HG03571 (cell line): ENCODE results near the gene ATP8A2.
"Not testable (repeated sequence)": the region's sequence is repeated elsewhere in the genome, so short reads cannot be mapped to it uniquely, and the experiment has no call there.

Experiments used
- ATAC-seq: cut with Tn5 transposase; IDR thresholded peaks from one replicate; pipeline ENCODE4 v1.9.1; 2021; ENCODE audit not compliant: unreplicated experiment

The ATP8A2 gene

DNA sequence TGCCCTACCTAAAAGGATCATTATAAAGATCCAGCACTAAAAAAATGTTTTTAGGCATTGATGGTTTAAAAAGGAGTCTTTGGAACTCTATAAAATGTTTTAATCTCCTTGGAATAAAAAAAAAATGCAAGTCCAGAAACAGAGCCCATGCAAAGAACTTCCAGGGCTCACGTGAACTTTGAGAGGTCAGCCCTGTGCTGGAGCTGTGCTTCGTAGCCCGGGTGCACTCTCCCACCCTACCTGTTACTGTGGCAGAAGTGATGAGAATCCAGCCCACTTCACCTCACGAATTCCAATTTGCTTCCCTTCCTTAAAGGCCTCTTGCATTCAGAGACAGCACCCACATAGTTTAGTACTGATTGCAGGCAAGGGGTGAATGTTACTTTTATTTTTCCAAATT lies 412.3 kb downstream of the ATP8A2 start:
- ATAC-seq: no peak

DNA sequence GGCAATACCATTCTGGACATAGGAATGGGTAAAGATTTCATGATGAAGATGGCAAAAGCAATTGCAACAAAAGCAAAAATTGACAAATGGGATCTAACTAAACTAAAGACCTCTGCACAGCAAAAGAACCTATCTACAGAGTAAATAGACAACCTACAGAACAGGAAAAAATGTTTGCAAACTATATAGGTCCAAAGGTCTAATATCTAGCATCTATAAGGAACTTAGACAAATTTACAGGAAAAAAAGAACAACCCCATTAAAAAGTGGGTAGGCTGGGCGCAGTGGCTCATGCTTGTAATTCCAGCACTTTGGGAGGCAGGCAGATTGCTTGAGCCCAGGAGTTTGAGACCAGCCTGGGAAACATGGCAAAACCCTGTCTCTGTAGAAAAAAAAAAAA lies 418.4 kb downstream of the ATP8A2 start:
- not testable (repeated sequence) for ATAC-seq

DNA sequence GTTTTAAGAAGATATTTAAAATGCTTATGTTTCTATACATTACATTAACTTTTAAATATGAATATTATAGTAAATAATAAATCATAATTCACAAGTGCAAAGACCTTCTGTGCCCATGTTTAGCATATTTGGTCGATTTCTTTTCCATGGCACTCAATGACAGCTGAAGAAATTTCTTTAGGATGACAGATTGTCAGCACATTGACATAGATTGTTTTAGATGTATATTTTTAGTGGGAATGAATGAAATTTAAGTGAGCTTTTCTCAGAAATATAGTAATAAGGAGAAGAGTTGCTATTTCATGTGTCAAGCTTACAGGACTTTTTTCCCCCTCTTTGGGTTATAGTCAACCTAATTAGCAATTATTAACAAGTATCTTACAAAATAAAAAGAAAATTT lies 423.5 kb downstream of the ATP8A2 start:
- ATAC-seq: no peak

DNA sequence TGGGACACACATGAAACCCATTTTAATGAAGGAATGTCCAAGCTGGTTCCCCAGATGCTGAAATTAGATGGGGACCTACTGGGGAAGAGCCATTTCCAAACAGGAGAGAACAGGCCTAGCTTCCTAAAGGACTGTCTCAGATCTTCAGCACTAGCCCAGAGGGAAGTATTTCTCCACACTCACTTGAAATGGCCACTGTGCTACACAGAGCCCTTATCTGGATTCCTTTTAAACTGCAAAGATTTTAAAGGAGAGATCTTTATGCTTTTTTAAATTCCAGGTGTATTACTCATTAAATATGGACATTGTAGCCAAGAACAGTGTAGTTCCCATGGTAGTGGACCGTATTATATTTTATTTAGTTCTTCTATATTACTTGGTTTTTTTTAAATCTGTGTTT lies 424.7 kb downstream of the ATP8A2 start:
- no peak for ATAC-seq

DNA sequence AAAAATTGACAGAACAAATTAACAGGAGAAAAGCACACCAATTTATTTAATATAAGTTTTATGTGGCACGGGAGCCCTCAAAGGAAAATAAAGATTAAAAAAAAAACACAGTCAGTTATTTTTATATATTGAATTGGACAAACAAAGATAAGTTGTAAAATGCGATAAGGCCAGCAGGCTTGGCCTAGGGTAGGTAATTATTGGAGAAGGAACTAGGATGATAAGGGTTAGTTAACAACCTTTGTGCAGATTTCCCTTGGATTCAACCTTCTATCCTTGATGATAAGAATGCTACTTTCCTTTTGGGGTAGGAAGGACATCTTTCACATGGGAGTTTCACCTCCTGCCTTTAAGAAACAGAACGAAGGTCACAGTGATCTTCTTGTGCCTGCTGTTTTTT lies 427.2 kb downstream of the ATP8A2 start:
- ATAC-seq: no peak

DNA sequence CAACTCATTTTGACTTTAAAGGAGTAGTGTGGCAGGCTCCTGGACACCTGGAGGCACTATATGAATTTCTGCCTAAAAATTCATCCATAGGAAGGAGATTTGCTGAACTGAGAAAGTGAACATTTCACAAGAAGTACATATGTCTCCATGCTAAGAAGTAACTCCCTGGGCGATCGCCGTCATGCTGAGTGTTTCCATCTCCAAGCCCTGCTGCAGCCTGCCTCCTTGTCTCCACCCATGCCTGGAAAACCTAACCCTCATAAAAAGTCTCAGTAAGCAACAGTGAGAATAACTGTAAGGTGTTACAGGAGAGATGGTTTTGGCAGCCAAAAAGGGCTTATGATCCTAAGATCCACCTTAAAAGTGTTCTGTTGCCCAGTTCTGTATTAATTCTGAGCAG lies 428.7 kb downstream of the ATP8A2 start:
- ATAC-seq: no peak

DNA sequence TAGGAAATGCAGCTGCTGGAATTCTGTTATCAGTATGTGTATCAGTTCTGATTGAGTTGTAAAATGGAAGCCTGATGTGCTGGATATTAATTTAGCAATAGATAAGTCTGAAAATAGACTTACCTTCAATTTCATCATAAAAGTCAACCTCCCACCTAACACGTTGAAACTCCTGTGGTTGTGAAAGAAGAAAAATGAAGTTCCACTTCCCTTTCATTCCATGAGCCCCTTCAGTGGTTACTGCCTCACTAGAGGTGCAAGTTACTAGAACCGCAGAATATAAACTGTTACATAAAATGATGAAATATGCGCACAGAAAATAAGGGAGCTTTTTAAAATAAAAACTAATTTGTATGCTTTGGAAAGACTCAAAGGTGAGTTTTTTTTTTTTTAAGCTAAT lies 430.8 kb downstream of the ATP8A2 start:
- no peak for ATAC-seq

DNA sequence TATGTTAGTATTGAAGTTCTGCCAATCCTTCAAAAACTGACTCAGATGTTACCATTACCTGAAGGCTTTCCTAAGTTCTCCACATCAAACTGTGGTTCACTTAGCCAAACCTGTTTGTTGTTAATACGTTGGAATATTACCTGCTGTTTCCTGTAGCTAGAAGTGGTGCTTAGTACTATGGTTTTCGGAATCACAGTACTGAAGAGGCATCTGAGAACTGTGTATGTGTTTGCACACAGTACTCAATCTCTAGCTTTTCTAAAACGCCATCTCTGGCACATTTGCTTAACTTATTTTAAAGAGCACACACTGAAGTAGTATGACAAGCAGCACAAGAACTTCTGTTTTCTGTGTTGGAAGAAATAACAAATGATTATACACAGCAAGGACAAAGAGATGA lies 431.9 kb downstream of the ATP8A2 start:
- ATAC-seq: no peak

DNA sequence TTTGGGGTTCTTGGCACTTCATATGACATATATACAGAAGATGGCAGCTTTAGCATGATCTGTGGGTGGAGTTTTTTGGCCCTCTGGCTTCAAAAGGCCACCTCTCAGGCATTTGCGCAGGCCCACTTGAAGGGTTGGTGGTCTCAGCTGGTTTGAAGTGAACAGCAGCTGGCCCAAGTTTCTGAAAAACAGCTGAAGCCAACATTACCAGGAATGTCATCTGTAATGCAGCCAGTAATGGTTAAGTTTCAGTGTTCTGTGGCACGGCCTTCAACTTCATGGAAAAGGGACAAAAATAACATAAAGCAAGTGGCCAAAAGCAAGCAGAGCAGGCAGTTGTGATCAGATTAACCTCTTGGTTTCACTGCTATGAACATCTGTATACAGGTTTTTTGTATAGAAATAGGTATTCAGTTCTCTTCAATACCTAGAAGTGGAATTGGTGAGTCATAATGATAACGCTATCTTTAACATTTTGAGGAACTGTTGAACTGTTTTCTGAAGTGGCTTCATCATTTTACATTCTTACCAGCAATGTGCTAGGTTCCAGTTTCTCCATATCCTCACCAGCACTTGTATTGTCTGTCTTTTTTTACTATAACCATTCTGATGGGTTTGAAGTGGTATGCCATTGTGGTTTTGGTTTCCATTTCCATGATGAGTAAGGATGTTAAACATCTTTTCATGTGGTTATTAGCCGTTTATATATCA lies 434.6 kb downstream of the ATP8A2 start:
- no peak for ATAC-seq

DNA sequence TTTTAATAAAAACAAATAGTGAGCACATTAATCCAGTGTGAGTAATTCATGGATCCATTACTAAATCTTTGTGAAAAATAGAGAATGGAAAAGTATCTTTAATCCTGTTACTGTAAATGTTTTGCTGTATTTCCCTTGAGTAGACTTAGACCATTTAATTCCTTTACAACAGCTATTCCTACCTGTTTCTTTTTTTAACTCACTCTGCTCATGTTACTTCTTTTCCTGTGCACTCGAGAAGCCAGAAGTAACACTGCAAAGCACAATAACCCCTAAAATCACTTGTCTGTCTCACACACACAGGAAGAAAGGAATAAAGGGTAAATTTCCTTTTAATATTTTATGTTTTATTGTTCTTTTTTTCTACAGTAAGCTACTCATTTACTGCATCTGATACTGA lies 435.8 kb downstream of the ATP8A2 start:
- no peak for ATAC-seq

DNA sequence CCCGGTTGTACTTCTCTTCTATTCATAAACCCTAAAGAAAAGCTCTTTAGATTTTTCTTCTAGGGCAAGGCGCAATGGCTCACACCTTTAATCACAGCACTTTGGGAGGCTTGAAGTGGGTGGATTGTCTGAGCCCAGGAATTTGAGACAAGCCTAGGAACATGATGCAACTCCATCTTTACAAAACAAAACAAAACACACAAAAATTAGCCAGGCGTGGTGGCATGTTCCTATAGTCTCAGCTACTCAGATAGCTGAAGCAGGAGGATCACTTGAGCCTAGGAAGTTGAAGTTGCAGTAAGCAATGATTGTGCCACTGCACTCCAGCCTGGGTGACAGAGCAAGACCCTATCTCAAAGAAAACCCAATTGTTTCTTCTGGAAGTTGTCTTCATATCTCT lies 439.7 kb downstream of the ATP8A2 start:
- no peak for ATAC-seq

DNA sequence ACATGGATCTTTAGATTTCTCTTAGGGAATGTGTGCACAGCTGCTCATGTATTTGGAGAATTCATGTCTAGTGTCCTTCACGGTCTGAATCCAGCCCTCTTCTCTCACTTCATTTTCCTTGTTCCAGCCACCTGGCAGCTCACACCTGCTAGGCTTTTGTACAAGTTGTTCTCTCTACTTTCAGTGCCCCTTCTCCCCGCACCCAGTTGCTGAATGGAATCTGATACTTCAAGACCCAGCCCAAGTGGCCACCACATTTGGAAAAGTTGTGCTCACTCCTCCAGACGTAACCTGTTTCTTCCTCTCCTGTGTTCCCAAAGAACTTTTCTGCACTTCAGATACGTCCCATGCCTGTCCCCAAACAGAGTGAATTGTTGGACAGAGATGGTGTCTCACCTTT lies 444.5 kb downstream of the ATP8A2 start:
- ATAC-seq: no peak

DNA sequence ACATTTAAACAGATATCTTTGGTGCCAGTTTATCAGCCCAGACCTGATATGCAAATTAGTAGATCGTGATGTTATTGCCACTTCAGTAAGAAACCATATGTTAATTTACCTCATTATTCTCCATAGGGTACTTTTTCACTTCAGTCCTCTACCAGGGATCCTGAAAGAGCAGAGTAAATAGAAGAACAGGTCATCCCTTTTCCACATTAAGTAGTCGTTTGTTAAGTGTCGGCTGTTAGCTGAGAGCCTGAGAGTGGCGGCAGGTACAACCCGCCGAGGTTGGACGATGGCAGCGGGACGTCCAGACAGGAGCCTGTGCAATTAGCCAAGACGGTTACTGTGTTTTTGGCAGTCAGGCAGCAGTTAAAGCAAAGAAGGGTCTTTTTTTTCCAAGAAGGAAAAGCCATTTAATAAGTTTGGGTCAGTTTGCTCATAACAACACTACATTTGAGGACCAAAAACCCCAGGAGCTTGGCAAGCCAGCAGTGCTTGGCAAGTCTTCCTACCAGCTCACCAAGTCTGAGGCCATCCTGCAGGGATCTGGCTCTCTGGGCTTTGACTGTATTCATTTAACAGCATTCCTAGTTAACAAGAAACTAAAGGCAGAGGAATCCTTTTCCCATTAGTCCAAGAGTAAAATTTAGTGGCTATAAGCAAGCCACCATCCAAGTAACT lies 448.2 kb downstream of the ATP8A2 start:
- no peak for ATAC-seq

DNA sequence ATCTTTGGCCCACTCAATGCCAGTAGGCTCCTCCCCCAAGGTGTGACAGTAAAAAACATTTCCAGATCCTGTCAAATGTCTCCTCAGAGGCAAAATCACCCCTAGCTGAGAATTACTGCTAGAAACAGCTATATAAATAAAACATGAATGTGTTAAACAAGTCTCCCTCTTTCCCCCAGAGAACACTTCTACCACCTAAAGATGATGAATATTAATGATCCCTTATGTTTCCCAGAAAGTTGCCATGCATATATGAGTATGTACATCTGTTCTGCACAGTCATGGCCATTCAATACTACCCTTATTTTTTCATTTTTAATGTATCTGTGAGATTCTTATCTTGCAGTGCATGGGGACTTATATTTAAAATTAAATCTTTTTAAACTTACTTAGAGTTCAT lies 450.0 kb downstream of the ATP8A2 start:
- no peak for ATAC-seq

DNA sequence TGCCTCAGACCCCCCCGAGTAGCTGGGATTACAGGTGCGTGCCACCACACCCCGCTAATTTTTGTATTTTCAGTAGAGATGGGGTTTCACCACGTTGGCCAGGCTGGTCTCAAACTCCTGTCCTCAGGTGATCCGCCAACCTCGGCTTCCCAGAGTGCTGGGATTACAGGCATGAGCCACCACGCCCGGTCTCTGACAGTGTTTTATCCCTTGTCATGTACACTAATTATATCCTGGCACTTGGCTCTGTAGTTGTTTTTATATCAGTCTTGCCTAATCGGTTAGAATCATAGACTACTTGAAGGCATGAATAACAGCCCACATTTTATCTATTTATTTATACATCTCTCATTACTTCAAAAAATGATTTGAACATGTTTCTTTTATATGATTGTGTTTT lies 455.4 kb downstream of the ATP8A2 start:
- not testable (repeated sequence) for ATAC-seq

DNA sequence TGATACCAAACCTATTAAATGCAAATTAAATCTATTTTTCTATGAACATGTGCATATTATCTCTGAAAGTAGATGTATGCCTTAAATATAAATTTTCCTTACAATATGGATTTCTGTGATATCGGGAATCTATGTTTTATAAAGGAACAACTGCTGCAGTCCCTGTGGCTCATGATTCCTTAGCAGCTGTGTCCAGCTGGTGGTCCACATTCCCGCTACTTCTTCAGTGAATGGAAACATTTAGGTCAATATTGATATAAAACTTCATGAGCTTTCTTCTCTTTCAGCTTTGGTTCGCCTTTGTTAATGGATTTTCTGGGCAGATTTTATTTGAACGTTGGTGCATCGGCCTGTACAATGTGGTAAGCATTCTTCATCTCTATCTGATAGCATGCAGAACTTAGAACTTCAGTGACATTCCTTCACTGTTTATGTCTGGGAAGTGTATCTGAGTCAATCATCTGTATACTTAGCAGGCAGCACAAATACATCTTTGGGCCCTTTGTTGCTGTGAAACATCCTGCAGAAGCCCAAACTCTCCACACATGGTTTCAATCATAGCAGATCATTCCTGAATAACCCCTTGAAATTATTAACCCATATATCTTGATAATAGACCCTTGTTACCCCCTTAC lies 456.2 kb downstream of the ATP8A2 start:
- ATAC-seq: no peak

DNA sequence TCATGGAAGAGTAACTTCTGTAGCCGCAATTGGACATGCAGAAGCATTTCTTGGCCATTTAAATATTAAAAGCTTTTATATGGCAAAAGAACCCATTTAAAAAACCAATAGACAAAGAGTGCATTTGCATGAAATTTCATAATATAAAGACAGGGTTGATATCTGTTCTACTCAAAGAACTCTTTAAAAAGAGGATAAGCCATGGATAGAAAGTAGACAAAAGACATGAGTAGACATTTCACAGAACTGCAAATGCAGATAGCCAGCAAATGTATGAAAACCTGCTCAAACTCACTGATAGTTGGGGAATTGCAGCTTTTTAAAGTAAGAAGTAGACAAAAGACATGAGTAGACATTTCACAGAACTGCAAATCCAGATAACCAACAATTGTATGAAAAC lies 462.0 kb downstream of the ATP8A2 start:
- no peak for ATAC-seq

DNA sequence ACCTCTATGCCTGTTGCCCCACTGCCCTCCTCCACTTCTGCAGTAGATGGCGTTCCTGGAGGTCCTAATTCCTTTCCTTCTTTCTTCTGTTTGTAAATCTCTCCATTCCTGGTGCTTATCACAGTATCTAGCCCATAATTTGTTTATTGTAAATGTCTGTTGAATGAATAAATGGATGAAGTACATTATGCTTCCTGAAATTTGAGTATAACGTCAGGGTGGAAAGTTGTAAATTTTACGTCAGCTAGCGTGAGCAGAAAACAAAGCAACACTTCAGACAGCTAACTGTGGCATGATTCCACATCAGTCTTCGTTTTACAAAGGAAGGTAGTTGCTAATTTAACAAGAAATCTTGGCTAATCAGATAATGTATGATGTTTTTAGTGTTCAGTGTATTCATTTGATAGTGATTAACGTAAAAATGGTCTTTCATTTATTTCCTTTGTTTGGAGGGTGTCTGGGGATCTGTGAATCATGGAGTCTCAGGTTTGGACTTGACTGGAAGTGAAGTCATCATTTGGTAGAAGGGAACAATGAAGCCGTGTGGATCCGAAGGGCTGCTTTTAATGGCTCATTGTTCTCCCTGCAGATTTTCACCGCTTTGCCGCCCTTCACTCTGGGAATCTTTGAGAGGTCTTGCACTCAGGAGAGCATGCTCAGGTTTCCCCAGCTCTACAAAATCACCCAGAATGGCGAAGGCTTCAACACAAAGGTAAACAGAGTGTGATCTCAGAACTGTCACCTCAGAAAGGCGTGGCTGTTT lies 465.0 kb downstream of the ATP8A2 start:
- no peak for ATAC-seq

DNA sequence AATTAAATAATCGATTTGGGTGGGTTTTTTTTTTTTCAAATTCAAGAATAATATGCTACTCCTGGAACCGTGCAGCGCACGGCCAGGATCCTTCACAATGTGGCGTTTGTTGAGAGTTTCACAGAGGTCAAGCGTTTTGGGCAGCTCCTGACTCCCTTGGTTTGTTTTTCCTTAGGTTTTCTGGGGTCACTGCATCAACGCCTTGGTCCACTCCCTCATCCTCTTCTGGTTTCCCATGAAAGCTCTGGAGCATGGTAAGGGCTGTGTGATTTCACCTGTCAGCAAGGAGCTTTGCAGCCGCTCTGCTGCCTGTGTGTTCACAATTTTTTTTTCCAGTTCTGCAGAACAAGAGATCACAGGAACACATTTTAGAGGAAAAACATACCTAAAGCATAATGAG lies 467.6 kb downstream of the ATP8A2 start:
- ATAC-seq: no peak

DNA sequence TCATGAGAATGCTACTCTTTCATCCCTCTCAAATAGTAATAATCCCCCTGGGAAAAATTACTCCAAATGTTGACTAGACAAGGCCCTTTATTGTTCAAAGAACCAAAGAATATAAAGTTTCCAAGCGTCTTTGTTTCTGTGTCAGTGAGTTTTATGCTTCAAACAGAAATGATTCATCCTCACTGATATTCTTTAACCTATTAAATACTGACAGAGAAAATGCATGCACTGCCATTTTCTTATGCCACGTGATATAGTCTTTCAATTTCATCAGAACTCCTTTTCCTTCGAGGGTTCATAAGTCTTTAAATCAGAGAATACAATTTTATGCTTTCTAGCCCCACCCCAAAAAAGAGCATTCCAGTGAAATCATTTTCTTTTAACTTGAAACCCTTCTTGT lies 468.5 kb downstream of the ATP8A2 start:
- ATAC-seq: no peak

DNA sequence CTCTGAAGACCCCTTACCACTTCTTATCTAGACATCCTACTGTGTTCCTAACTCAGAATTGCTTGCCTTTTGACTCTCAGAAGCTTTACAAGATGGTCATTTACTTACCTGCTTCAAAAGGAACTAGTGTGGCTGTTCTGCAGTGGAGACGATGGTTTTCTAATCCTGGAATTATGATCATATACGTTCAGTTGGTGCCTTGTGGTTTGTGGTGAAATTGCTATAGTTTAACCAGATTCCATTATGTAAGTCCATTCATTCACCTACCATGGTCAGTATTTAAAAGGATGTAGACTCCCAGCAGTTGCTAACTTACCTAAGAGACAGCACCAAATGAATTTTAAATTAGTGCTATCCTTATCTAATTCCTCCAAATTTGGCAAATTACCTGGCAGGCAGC lies 469.2 kb downstream of the ATP8A2 start:
- no peak for ATAC-seq

DNA sequence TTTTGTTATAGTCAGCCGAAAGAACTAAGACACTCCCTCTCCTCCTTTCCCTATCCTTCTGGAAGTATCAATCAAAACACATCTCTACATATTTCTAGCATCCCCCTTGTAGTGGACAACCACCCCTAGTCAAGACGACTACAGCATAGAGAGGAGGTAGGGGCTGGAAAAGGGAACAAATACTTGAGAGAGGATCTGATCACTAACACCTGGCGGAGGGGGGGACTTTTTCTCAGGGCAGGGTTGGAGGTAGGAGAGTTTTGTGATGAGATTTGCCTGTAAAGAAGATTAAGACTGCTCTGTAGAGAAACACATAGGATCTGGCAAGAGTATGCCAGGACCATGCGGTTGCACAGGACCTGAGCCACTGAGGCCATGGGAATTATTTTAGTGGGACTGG lies 471.9 kb downstream of the ATP8A2 start:
- ATAC-seq: no peak
